Measurements from ENCODE around the gene C2CD4A. TPM values are rescaled to one million over a fixed set of nuclear protein-coding genes. Genes with fewer than 3 reads are reported as not detected.

The C2CD4A gene
- 1 to 10 TPM in 1 of 4 donors, under 1 TPM in 3; 0.18 to 1.8 (median 0.19) TPM for total RNA-seq

- H3K36me3 ChIP-seq, result no peaks in the 10 kb centered on the region
- DNase-seq, result no peak
- H3K27me3 ChIP-seq, result peaks cover 0 to 71% (median 0%) of the 10 kb centered on the region in 4 donors
- peak within 1 kb of the TSS; percentile 42 to 82 (median 66) for H3K27ac ChIP-seq
- intact Hi-C loops (cut with DNase I), result loop anchor here (10.0 kb wide), 2 partner anchors 48 to 192 kb away; no protein-coding TSS in a partner anchor
- H3K4me3 ChIP-seq, result peak within 1 kb of the TSS; percentile 47 to 82 (median 56)
- TF ChIP-seq POLR2A (IDR thresholded peaks at IDR 0.05) (peak in 1 of 4 donors; percentile 52), CTCF (IDR thresholded peaks at IDR 0.05) (peak in 4 of 6 experiments; percentile 18 to 46 (median 40))
- H3K4me1 ChIP-seq, result peaks cover 18 to 52% (median 21%) of the 10 kb centered on the region in 3 donors
- WGBS, 2 donors, result 1 to 6% methylated on average over 13 to 26 of the region's 33 CpGs
- no peaks in the 10 kb centered on the region for H3K9me3 ChIP-seq
Measured at GRCh38 chr15:62066663-62067447, at the start of gene C2CD4A. Gene C2CD4A, plus strand, starts transcription at chr15:62066977. Its CDS starts 637 bp downstream, at chr15:62067614.

DNA sequence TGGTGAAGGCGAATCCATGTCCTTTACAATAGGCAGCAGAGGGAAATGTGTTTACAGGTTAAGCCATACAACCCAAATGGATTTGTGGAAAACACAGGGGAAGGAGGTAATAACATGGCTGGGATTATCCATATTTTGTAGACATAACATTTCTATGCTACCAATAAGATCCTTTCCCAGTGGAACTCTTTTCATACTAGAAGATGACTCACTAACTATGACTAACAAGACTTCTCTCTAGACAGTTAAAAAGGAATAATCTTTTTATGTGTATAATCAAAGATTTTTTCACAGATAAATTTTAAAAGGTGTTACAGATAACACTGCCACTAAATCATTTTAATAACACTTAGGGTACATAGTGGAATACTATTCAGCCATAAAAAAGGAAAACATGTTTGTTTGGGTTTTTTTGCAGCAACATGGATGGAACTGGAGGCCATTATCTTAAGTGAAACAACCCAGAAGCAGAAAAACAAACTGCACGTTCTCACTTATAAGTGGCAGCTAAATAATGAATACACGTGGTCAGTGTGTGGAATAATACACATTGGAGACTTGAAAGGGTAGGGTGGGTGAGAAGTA lies 46.1 kb upstream of the C2CD4A start:
- TF ChIP-seq POLR2A (IDR thresholded peaks at IDR 0.05) (no peak), CTCF (IDR thresholded peaks at IDR 0.05) (no peak)
- no peak for DNase-seq
- no peaks in the 10 kb centered on the region for H3K4me1 ChIP-seq
- H3K4me3 ChIP-seq, result no peak overlapping the region
- 93% methylated on average over 3 of the region's 3 CpGs for WGBS, 2 donors
- peaks cover 0 to 20% (median 0%) of the 10 kb centered on the region in 3 donors for H3K36me3 ChIP-seq
- intact Hi-C loops (cut with DNase I), result no loop called here
- no peaks in the 10 kb centered on the region for H3K27me3 ChIP-seq
- H3K9me3 ChIP-seq, result no peaks in the 10 kb centered on the region
- no peak overlapping the region for H3K27ac ChIP-seq

- WGBS, 2 donors, result 95 to 98% methylated on average over 3 of the region's 3 CpGs
- no peaks in the 10 kb centered on the region for H3K4me1 ChIP-seq
- no peaks in the 10 kb centered on the region for H3K9me3 ChIP-seq
- no peak for DNase-seq
- no peak overlapping the region for H3K4me3 ChIP-seq
- TF ChIP-seq CTCF (IDR thresholded peaks at IDR 0.05) (peak in 1 of 6 experiments; percentile 20), POLR2A (IDR thresholded peaks at IDR 0.05) (no peak)
- intact Hi-C loops (cut with DNase I), result no loop called here
- no peaks in the 10 kb centered on the region for H3K27me3 ChIP-seq
- H3K36me3 ChIP-seq, result peaks cover 0 to 20% (median 0%) of the 10 kb centered on the region in 3 donors
- no peak overlapping the region for H3K27ac ChIP-seq
Measured at GRCh38 chr15:62021991-62022600, 44.7 kb upstream of the C2CD4A start.

DNA sequence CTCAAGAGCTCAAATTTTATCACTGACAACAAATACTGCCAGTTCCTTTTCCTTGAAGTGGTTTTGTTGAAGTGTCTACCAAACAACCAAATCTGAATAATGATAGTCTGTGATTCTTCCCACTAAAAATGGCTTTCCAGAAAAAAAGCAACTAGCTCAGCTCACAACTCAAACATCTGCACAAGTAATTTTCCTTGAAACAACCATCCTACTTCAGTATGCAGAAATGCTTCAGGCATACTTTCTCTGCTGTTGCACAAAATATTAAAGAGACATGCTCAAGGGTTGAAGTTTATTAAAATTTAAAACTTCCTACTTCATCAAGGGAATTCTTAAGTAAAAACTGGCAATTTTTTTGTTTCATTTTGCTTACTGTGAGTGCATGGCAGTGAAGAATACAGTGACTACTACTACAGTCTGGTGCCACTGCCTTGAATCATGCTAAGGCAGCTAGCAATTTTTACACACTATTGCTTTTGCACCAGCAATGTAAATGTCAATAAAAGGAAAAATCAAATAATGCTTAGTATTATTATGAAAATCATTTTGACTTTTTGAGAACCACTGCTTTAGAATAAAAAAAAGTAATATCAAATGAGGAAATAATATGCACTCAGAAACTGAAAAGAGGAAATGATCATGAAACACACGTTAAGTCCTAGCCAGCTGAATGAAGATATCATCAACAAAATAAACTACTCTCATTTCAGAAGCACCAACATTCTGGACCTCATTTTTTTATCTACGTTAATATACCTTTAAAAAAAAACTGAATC lies 40.1 kb upstream of the C2CD4A start:
- intact Hi-C loops (cut with DNase I), result no loop called here
- no peak overlapping the region for H3K27ac ChIP-seq
- peaks cover 0 to 14% (median 0%) of the 10 kb centered on the region in 3 donors for H3K36me3 ChIP-seq
- H3K4me1 ChIP-seq, result no peaks in the 10 kb centered on the region
- H3K4me3 ChIP-seq, result no peak overlapping the region
- no peaks in the 10 kb centered on the region for H3K27me3 ChIP-seq
- no peak for DNase-seq
- 52 to 84% methylated on average over 2 of the region's 2 CpGs for whole genome bisulfite sequencing, 2 donors
- H3K9me3 ChIP-seq, result no peaks in the 10 kb centered on the region
- TF ChIP-seq POLR2A (IDR thresholded peaks at IDR 0.05) (no peak), CTCF (IDR thresholded peaks at IDR 0.05) (no peak)

Measured in esophagus squamous epithelium (tissue), 5 donors.